A673 (cell line): Measurements from ENCODE around the gene CYTL1. TPM values are rescaled to one million over a fixed set of nuclear protein-coding genes. Genes with fewer than 3 reads are reported as not detected.

Source experiments
- BruUV-seq: library from RNA; stranded (reverse); fragments of 400-500 nt; replicated peaks from 2 replicates; lab custom pipeline; 2021; lab: Mats Ljungman, UMichigan
- CTCF ChIA-PET: fragments of 300-600 bp; sonication (Branson Sonifier 250); formaldehyde crosslinking; loops from one replicate; lab custom pipeline; 2022; ENCODE audit warnings: antibody characterized with exemption; lab: Charles Lee
- POLR2A ChIA-PET: fragments of 300-600 bp; sonication (Branson Sonifier 250); formaldehyde crosslinking; loops from one replicate; lab custom pipeline; 2022; ENCODE audit warnings: antibody characterized with exemption; ENCODE audit not compliant: low non-redundant PET; lab: Charles Lee
- DNase-seq: peaks from one replicate; pipeline ENCODE4 v3.0.0-alpha.2; 2015; ENCODE audit warnings: low spot score
- H3K27ac ChIP-seq: fragments of 200-600 bp; sonication (generic); 2 replicates; pipeline ENCODE4 v1.5.1; 2016; ENCODE audit warnings: mixed run types, low read depth, mild to moderate bottlenecking, mixed read lengths, antibody characterized with exemption, low read length; ENCODE audit not compliant: poor library complexity, severe bottlenecking
- H3K27me3 ChIP-seq: fragments of 200-600 bp; sonication (generic); replicated peaks from 2 replicates; pipeline ENCODE4 v1.6.1; 2017; ENCODE audit warnings: mixed run types, low read depth, mild to moderate bottlenecking, mixed read lengths, antibody characterized with exemption, low read length; ENCODE audit not compliant: insufficient read depth, poor library complexity
- H3K36me3 ChIP-seq: fragments of 200-600 bp; sonication (generic); 2 replicates; pipeline ENCODE4 v1.6.1; 2016; ENCODE audit warnings: mixed run types, mild to moderate bottlenecking, mixed read lengths, antibody characterized with exemption, low read length; ENCODE audit not compliant: insufficient read depth, poor library complexity, severe bottlenecking
- H3K4me1 ChIP-seq: fragments of 200-600 bp; sonication (generic); 2 replicates; pipeline ENCODE4 v1.6.1; 2017; ENCODE audit warnings: mixed run types, mild to moderate bottlenecking, mixed read lengths, antibody characterized with exemption, low read length; ENCODE audit not compliant: insufficient read depth, poor library complexity, severe bottlenecking
- H3K4me3 ChIP-seq: fragments of 200-600 bp; sonication (generic); 2 replicates; pipeline ENCODE4 v1.5.1; 2016; ENCODE audit warnings: low read depth, mixed run types, mild to moderate bottlenecking, mixed read lengths, low read length; ENCODE audit not compliant: poor library complexity, severe bottlenecking
- H3K9me3 ChIP-seq: fragments of 200-600 bp; sonication (generic); 2 replicates; pipeline ENCODE4 v1.6.1; 2016; ENCODE audit warnings: mixed run types, low read depth, mild to moderate bottlenecking, mixed read lengths, antibody characterized with exemption, low read length; ENCODE audit not compliant: poor library complexity, severe bottlenecking
- EZH2 ChIP-seq: fragments of 200-600 bp; sonication (generic); IDR thresholded peaks from 2 replicates; pipeline ENCODE4 v1.6.1; 2017; ENCODE audit warnings: borderline replicate concordance, low read depth, mild to moderate bottlenecking, mixed read lengths, antibody characterized with exemption, low read length; ENCODE audit not compliant: poor library complexity, severe bottlenecking
- intact Hi-C: fragments of 100-400 bp; cut with micrococcal nuclease; formaldehyde crosslinking; loops from one replicate; pipeline ENCODE4 v1.10.0; 2022; ENCODE audit not compliant: unreplicated experiment
- total RNA-seq: library from RNA; stranded (reverse); gene quantifications from 2 replicates; pipeline ENCODE4 v1.2.3, GENCODE V29; 2021
- TF ChIP-seq, protein P1 (sequence below): fragments of 300-800, 200-600 bp; sonication (generic); conservative IDR thresholded peaks from 2 replicates; pipeline ENCODE4 v1.5.1; 2017; ENCODE audit warnings: low read depth, mild to moderate bottlenecking, antibody characterized with exemption, low read length, moderate library complexity, mixed read lengths

The CYTL1 gene
- total RNA-seq, 1 experiment from 2014 or later: 7.5 TPM

DNA sequence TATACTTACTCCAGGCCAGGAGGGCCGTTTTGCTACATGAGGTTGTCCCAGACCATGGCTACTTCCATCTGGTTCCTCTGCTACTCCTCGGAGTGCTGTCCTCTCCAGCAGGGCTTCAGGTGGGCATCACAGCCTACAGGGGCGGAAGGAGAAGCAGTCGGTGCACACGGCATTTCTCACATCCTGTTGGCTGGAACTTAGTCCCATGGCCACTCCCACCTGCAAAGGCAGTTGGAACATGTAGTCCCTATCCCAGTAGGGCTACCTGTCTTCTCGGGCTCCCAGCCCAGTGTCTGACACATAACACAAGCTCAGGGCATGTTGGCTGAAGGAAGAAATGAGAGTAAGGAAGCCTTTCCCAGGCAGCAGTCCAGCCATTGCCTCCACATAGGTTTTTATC is 24.3 kb upstream of the CYTL1 start:
- H3K4me3 ChIP-seq: no peak overlapping the region
- intact Hi-C loops: no loop called here
- H3K27ac ChIP-seq: no peak overlapping the region
- TF ChIP-seq, protein P1, sequence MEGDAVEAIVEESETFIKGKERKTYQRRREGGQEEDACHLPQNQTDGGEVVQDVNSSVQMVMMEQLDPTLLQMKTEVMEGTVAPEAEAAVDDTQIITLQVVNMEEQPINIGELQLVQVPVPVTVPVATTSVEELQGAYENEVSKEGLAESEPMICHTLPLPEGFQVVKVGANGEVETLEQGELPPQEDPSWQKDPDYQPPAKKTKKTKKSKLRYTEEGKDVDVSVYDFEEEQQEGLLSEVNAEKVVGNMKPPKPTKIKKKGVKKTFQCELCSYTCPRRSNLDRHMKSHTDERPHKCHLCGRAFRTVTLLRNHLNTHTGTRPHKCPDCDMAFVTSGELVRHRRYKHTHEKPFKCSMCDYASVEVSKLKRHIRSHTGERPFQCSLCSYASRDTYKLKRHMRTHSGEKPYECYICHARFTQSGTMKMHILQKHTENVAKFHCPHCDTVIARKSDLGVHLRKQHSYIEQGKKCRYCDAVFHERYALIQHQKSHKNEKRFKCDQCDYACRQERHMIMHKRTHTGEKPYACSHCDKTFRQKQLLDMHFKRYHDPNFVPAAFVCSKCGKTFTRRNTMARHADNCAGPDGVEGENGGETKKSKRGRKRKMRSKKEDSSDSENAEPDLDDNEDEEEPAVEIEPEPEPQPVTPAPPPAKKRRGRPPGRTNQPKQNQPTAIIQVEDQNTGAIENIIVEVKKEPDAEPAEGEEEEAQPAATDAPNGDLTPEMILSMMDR: no peak
- no peak for TF ChIP-seq EZH2
- CTCF ChIA-PET: no interaction called here
- no peaks in the 10 kb centered on the region for H3K36me3 ChIP-seq
- H3K4me1 ChIP-seq: peaks cover 23% of the 10 kb centered on the region
- BruUV-seq: no TSS peak
- DNase-seq: no peak
- no peaks in the 10 kb centered on the region for H3K9me3 ChIP-seq
- H3K27me3 ChIP-seq: no peaks in the 10 kb centered on the region
- POLR2A ChIA-PET: no interaction called here

DNA sequence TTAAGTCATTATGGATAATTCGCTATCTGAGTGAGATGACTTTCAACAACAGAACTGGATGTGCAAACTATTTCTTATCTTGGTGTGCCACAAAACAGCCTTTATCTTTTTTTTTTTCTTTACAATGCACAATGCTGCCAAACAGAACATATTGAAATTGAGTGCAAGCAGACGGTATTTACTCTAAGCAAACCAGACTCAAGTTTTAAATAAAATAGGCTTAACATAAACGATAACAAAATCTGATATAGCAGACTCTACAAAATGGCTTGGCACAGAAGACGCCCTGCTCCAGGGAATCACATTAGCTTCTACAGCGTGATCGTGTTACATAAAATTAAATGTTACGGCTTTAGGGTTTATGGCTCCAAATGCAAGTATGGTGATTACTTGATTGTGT is 22.4 kb upstream of the CYTL1 start:
- intact Hi-C loops: no loop called here
- ChIA-PET CTCF (interaction anchor here (0.6 kb wide), 1 partner anchor 667 kb away, joined by 3 read pairs; the partner anchor contains the start of gene EVC2), POLR2A (no interaction called here)

DNA sequence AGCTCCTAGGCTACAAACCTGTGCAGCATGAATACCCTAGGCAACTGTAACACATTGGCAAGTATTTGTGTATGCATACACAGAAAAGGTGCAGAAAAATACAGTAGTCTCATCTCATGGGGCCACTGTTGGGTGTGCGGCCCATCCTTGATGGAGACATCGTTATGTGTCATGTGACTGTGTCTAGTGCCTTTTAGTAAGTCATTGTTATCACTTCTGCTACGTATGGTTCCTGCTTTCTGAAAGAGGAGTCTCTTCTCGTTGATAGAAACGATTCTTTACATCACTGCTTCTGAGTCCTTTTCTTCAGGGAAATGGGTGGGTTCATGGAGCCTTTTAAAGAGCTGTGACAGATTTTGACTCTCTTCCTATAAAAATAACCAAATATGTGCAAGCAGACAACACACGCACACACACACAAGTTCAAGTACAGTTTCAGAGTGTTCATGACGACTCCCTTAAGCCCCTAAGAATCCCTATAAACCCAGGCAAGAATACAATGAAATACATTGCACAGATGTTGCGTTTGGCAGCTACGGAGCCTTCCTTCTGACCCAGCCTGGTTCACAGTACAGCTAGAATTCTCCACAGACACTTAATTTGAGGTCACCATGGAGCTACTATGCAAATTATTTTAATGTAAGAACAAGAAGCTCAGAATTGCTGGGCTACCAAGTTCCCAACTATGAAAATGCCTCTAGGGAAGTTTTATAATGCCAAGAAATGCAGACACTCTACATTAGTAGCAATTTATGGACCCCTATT is 21.8 kb upstream of the CYTL1 start:
- no peak overlapping the region for H3K4me3 ChIP-seq
- intact Hi-C loops: no loop called here
- peaks cover 39% of the 10 kb centered on the region for H3K4me1 ChIP-seq
- no peaks in the 10 kb centered on the region for H3K27me3 ChIP-seq
- POLR2A ChIA-PET: no interaction called here
- TF ChIP-seq, protein P1: no peak
- no peak for TF ChIP-seq EZH2
- H3K9me3 ChIP-seq: no peaks in the 10 kb centered on the region
- no peak for DNase-seq
- CTCF ChIA-PET: interaction anchor here (0.6 kb wide), 1 partner anchor 668 kb away, joined by 3 read pairs; the partner anchor contains the start of gene EVC2
- peak overlapping the region; percentile 21 for H3K27ac ChIP-seq
- H3K36me3 ChIP-seq: no peaks in the 10 kb centered on the region
- BruUV-seq: no TSS peak

More for the DNA sequence above, 22.4 kb upstream of the CYTL1 start:
- Histone ChIP-seq H3K27me3 (no peaks in the 10 kb centered on the region), H3K4me3 (no peak overlapping the region), H3K4me1 (peaks cover 33% of the 10 kb centered on the region), H3K9me3 (no peaks in the 10 kb centered on the region), H3K27ac (peak overlapping the region; percentile 21), H3K36me3 (no peaks in the 10 kb centered on the region)
- no TSS peak for BruUV-seq
- no peak for DNase-seq
- TF ChIP-seq, protein P1: no peak
- no peak for TF ChIP-seq EZH2
